Lower leg skin (tissue), 3 donors: ENCODE data around the gene MCM10.

Source experiments
- CTCF ChIP-seq, 3 donors: fragments of 450-650 bp; IDR thresholded peaks; one replicate each; pipeline ENCODE4 v1.5.1; 2016; ENCODE audit warnings: antibody characterized with exemption in 3 of 3, mild to moderate bottlenecking in 3 of 3, moderate library complexity in 2 of 3
- POLR2A ChIP-seq, 2 donors: fragments of 450-650 bp; IDR thresholded peaks; one replicate each; pipeline ENCODE4 v1.6.1; 2016 to 2017; ENCODE audit warnings: antibody characterized with exemption in 2 of 2, mild to moderate bottlenecking in 1 of 2, moderate library complexity in 1 of 2

GRCh38 chr10:13152296-13152695 is 9.1 kb upstream of the MCM10 start:
- TF ChIP-seq POLR2A (IDR thresholded peaks at IDR 0.05) (no peak), CTCF (IDR thresholded peaks at IDR 0.05) (no peak)
